ENCODE measurements around the gene KCP.

The KCP gene

GRCh38 chr7:128869944-128870285, 40.6 kb downstream of the KCP start:
- no peak for TF ChIP-seq CTCF (IDR thresholded peaks at IDR 0.05; ENCODE audit: borderline replicate concordance, insufficient read depth, low read depth, low read length)
- peak overlapping the region; percentile 46 for H3K4me3 ChIP-seq (ENCODE audit: low read depth, low read length)

- peak; percentile 27; the same call in 1 of the 2 replicates for TF ChIP-seq CTCF (IDR thresholded peaks at IDR 0.05; ENCODE audit: borderline replicate concordance, insufficient read depth, low read depth, low read length)
- H3K4me3 ChIP-seq (ENCODE audit: low read depth, low read length): peak overlapping the region; percentile 46
Observed at GRCh38 chr7:128869138-128869943, 41.2 kb downstream of the KCP start.

GRCh38 chr7:128868624-128869137, 41.8 kb downstream of the KCP start:
- TF ChIP-seq CTCF (IDR thresholded peaks at IDR 0.05; ENCODE audit: borderline replicate concordance, insufficient read depth, low read depth, low read length): no peak
- H3K4me3 ChIP-seq (ENCODE audit: low read depth, low read length): no peak overlapping the region

- TF ChIP-seq CTCF (IDR thresholded peaks at IDR 0.05; ENCODE audit: borderline replicate concordance, insufficient read depth, low read depth, low read length): no peak
- no peak overlapping the region for H3K4me3 ChIP-seq (ENCODE audit: low read depth, low read length)
Observed at GRCh38 chr7:128867842-128868623, 42.5 kb downstream of the KCP start.

GRCh38 chr7:128867241-128867640, 43.3 kb downstream of the KCP start:
- H3K4me3 ChIP-seq (ENCODE audit: low read depth, low read length): no peak overlapping the region
- TF ChIP-seq CTCF (IDR thresholded peaks at IDR 0.05; ENCODE audit: borderline replicate concordance, insufficient read depth, low read depth, low read length): no peak

GRCh38 chr7:128865996-128866877, 44.3 kb downstream of the KCP start:
- H3K4me3 ChIP-seq (ENCODE audit: low read depth, low read length): no peak overlapping the region
- TF ChIP-seq CTCF (IDR thresholded peaks at IDR 0.05; ENCODE audit: borderline replicate concordance, insufficient read depth, low read depth, low read length): no peak
